Vagina (tissue), 2 donors: ENCODE results near the gene TEKT2.

Source experiments
- POLR2A ChIP-seq, 2 donors: fragments of 450-650 bp; IDR thresholded peaks; one replicate each; pipeline ENCODE4 v1.6.1; 2017; ENCODE audit warnings: antibody characterized with exemption in 2 of 2, mild to moderate bottlenecking in 2 of 2, moderate library complexity in 2 of 2
- POLR2AphosphoS5 ChIP-seq, 2 donors: sonication (generic); formaldehyde crosslinking; IDR thresholded peaks; one replicate each; pipeline ENCODE4 v1.9.0; 2017; ENCODE audit warnings: antibody characterized with exemption in 2 of 2, mild to moderate bottlenecking in 2 of 2, low read depth in 1 of 2; ENCODE audit not compliant: insufficient read depth in 1 of 2
- TF ChIP-seq, protein P1 (sequence below), 3 experiments: fragments of 450-650 bp in 2 of 3; fragments of 200-600 bp in 1 of 3; sonication (generic) in 1 of 3; IDR thresholded peaks; one replicate each; pipeline ENCODE4 v1.5.1; 2017 to 2019; ENCODE audit warnings: antibody characterized with exemption in 3 of 3, mild to moderate bottlenecking in 2 of 3, moderate library complexity in 2 of 3

DNA sequence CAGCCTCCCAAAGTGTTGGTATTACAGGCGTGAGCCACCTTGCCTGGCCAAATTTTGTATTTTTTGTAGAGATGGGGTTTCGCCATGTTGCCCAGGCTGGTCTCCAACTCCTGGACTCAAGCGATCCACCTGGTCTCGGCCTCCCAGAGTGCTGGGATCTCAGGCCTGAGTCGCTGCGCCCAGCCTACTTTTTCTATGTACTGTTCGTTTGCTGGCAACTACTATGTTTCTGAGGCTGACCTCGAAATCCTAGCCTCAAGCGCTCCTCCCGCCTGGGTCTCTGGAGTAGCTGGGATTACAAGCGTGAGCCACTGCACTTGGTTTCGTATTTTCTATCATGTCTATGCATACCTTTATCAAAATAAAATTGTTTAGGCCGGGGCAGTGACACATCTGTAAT, 675 bp upstream of the TEKT2 start:
- no peak for TF ChIP-seq POLR2AphosphoS5 (IDR thresholded peaks at IDR 0.05; ENCODE audit: insufficient read depth in 1 of 2, low read depth in 1 of 2)
- TF ChIP-seq POLR2A (IDR thresholded peaks at IDR 0.05), result no peak
- TF ChIP-seq, protein P1, sequence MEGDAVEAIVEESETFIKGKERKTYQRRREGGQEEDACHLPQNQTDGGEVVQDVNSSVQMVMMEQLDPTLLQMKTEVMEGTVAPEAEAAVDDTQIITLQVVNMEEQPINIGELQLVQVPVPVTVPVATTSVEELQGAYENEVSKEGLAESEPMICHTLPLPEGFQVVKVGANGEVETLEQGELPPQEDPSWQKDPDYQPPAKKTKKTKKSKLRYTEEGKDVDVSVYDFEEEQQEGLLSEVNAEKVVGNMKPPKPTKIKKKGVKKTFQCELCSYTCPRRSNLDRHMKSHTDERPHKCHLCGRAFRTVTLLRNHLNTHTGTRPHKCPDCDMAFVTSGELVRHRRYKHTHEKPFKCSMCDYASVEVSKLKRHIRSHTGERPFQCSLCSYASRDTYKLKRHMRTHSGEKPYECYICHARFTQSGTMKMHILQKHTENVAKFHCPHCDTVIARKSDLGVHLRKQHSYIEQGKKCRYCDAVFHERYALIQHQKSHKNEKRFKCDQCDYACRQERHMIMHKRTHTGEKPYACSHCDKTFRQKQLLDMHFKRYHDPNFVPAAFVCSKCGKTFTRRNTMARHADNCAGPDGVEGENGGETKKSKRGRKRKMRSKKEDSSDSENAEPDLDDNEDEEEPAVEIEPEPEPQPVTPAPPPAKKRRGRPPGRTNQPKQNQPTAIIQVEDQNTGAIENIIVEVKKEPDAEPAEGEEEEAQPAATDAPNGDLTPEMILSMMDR (IDR thresholded peaks at IDR 0.05), result no peak
